Measurements from ENCODE around the gene BICD2. TPM values are rescaled to one million over a fixed set of nuclear protein-coding genes. Genes with fewer than 3 reads are reported as not detected.
A peak's percentile ranks its signal among the peaks of the same experiment; 100 is the strongest.

The BICD2 gene
- total and polyA plus RNA-seq, 4 donors: 13.8 to 33.2 (median 26.4) TPM

GRCh38 chr9:92669890-92670708 is 94.5 kb downstream of the BICD2 start, which contains the start of gene IPPK:
Gene IPPK (minus strand): TSS chr9:92670131. CDS start chr9:92669988, 143 bp downstream.
- ATAC-seq (ENCODE audit: insufficient read depth, low FRiP score): peak; percentile 95
- no peak for TF ChIP-seq CTCF (IDR thresholded peaks at IDR 0.05; ENCODE audit: control extremely low read depth, extremely low read depth)
- Histone ChIP-seq H3K27me3 (ENCODE audit: control insufficient read depth in 3 of 3, insufficient read depth in 3 of 3, low read length in 2 of 3) (no peaks in the 10 kb centered on the region), H3K4me1 (ENCODE audit: control insufficient read depth in 5 of 5, insufficient read depth in 5 of 5, low read length in 5 of 5) (peaks cover 0 to 19% (median 5%) of the 10 kb centered on the region in 5 donors), H3K4me3 (peak within 1 kb of the TSS; percentile 93), H3K27ac (ENCODE audit: low read depth in 1 of 2, low read length in 1 of 2) (peak within 1 kb of the TSS; percentile 90 to 96), H3K9me3 (ENCODE audit: control insufficient read depth in 4 of 4, insufficient read depth in 3 of 4, low read length in 3 of 4) (no peaks in the 10 kb centered on the region), H3K36me3 (ENCODE audit: control insufficient read depth in 4 of 4, insufficient read depth in 4 of 4, low read length in 4 of 4) (peaks cover 0 to 10% (median 7%) of the 10 kb centered on the region in 4 donors), H3K9ac (ENCODE audit: insufficient read depth in 1 of 2, low read length in 2 of 2) (peak within 1 kb of the TSS; percentile 76 to 79)
- peak; percentile 99 for DNase-seq
- 0% methylated on average over 70 to 75 of the region's 75 CpGs for WGBS, 2 donors

- no peak for TF ChIP-seq CTCF (IDR thresholded peaks at IDR 0.05; ENCODE audit: control extremely low read depth, extremely low read depth)
- DNase-seq: peak in 2 of 3 donors; percentile 7 to 46
- H3K27me3 ChIP-seq (ENCODE audit: control insufficient read depth in 3 of 3, insufficient read depth in 3 of 3, low read length in 2 of 3): no peaks in the 10 kb centered on the region
- 1% methylated on average over 28 to 29 of the region's 29 CpGs for WGBS, 2 donors
- peak overlapping the region; percentile 90 to 96 for H3K27ac ChIP-seq (ENCODE audit: low read depth in 1 of 2, low read length in 1 of 2)
- no peaks in the 10 kb centered on the region for H3K9me3 ChIP-seq (ENCODE audit: control insufficient read depth in 4 of 4, insufficient read depth in 3 of 4, low read length in 3 of 4)
- H3K9ac ChIP-seq (ENCODE audit: insufficient read depth in 1 of 2, low read length in 2 of 2): peak overlapping the region; percentile 32 to 68
- ATAC-seq (ENCODE audit: insufficient read depth, low FRiP score): peak; percentile 8
- H3K4me1 ChIP-seq (ENCODE audit: control insufficient read depth in 5 of 5, insufficient read depth in 5 of 5, low read length in 5 of 5): peaks cover 0 to 19% (median 5%) of the 10 kb centered on the region in 5 donors
- H3K4me3 ChIP-seq: peak overlapping the region; percentile 93
- H3K36me3 ChIP-seq (ENCODE audit: control insufficient read depth in 4 of 4, insufficient read depth in 4 of 4, low read length in 4 of 4): peaks cover 0 to 10% (median 7%) of the 10 kb centered on the region in 4 donors
These were observed 95.1 kb downstream of the BICD2 start for GRCh38 chr9:92669527-92669889.

GRCh38 chr9:92668746-92669526 is 95.7 kb downstream of the BICD2 start:
- peaks cover 0 to 19% (median 5%) of the 10 kb centered on the region in 5 donors for H3K4me1 ChIP-seq (ENCODE audit: control insufficient read depth in 5 of 5, insufficient read depth in 5 of 5, low read length in 5 of 5)
- H3K36me3 ChIP-seq (ENCODE audit: control insufficient read depth in 4 of 4, insufficient read depth in 4 of 4, low read length in 4 of 4): peaks cover 0 to 10% (median 7%) of the 10 kb centered on the region in 4 donors
- H3K27ac ChIP-seq (ENCODE audit: low read depth in 1 of 2, low read length in 1 of 2): peak overlapping the region; percentile 90 to 96
- H3K9ac ChIP-seq (ENCODE audit: insufficient read depth in 1 of 2, low read length in 2 of 2): peak overlapping the region in 1 of 2 donors; percentile 68
- no peak for TF ChIP-seq CTCF (IDR thresholded peaks at IDR 0.05; ENCODE audit: control extremely low read depth, extremely low read depth)
- no peaks in the 10 kb centered on the region for H3K9me3 ChIP-seq (ENCODE audit: control insufficient read depth in 4 of 4, insufficient read depth in 3 of 4, low read length in 3 of 4)
- ATAC-seq (ENCODE audit: insufficient read depth, low FRiP score): no peak
- DNase-seq: peak; percentile 15 to 62 (median 38)
- no peaks in the 10 kb centered on the region for H3K27me3 ChIP-seq (ENCODE audit: control insufficient read depth in 3 of 3, insufficient read depth in 3 of 3, low read length in 2 of 3)
- peak overlapping the region; percentile 93 for H3K4me3 ChIP-seq
- 18 to 25% methylated on average over 14 of the region's 14 CpGs for WGBS, 2 donors
